Liver (tissue), 9 donors: ENCODE measurements around the gene OR2M2. TPM values are rescaled to one million over a fixed set of nuclear protein-coding genes. Genes with fewer than 3 reads are reported as not detected.

Source experiments
- DNase-seq: peaks from one replicate; pipeline ENCODE4 v3.0.0-alpha.2; 2017; ENCODE audit warnings: low spot score
- H3K27ac ChIP-seq, 2 donors: one replicate each; pipeline ENCODE4 v1.7.0; 2013; ENCODE audit warnings: inconsistent platforms in 2 of 2, low read length in 2 of 2, control low read depth in 1 of 2, low read depth in 1 of 2, mild to moderate bottlenecking in 1 of 2
- H3K27me3 ChIP-seq, 4 donors: one replicate each; pipeline versions ENCODE4 v1.6.1 to v1.7.0; 2013; ENCODE audit warnings: low read length in 3 of 4, inconsistent platforms in 1 of 4, mild to moderate bottlenecking in 1 of 4, moderate library complexity in 1 of 4; ENCODE audit not compliant: control insufficient read depth in 4 of 4, insufficient read depth in 4 of 4
- H3K36me3 ChIP-seq, 4 donors: one replicate each; pipeline versions ENCODE4 v1.6.1 to v1.7.0; 2013; ENCODE audit warnings: low read length in 3 of 4, mild to moderate bottlenecking in 3 of 4, low read depth in 1 of 4, moderate library complexity in 1 of 4; ENCODE audit not compliant: control insufficient read depth in 4 of 4, insufficient read depth in 3 of 4
- H3K4me1 ChIP-seq, 4 donors: one replicate each; pipeline versions ENCODE4 v1.6.1 to v1.7.0; 2013; ENCODE audit warnings: low read length in 3 of 4, mild to moderate bottlenecking in 3 of 4, moderate library complexity in 1 of 4; ENCODE audit not compliant: control insufficient read depth in 4 of 4, insufficient read depth in 4 of 4
- H3K4me3 ChIP-seq, 3 donors: one replicate each; pipeline versions ENCODE4 v1.6.1 to v1.7.0; 2013; ENCODE audit warnings: low read length in 3 of 3, control low read depth in 1 of 3, low read depth in 1 of 3, mild to moderate bottlenecking in 1 of 3
- H3K9ac ChIP-seq, 2 donors: one replicate each; pipeline ENCODE4 v1.7.0; 2013; ENCODE audit warnings: low read length in 2 of 2, mild to moderate bottlenecking in 2 of 2, moderate library complexity in 2 of 2, control low read depth in 1 of 2, low read depth in 1 of 2
- H3K9me3 ChIP-seq, 4 donors: one replicate each; pipeline versions ENCODE4 v1.6.1 to v1.7.0; 2013; ENCODE audit warnings: low read length in 3 of 4; ENCODE audit not compliant: control insufficient read depth in 4 of 4
- ATF3 ChIP-seq: IDR thresholded peaks from 2 replicates; pipeline ENCODE4 v1.6.1; 2016; ENCODE audit warnings: antibody characterized with exemption
- CTCF ChIP-seq: fragments of 150-350 bp; IDR thresholded peaks from 2 replicates; pipeline ENCODE4 v1.5.1; 2017; ENCODE audit warnings: improper control_type of control experiment, low read depth, low read length; ENCODE audit not compliant: missing input control
- EGR1 ChIP-seq, 2 donors: IDR thresholded peaks; 2 replicates each; pipeline ENCODE4 v1.6.1; 2016 to 2018; ENCODE audit warnings: antibody characterized with exemption in 2 of 2, low read depth in 2 of 2
- FOXA1 ChIP-seq: IDR thresholded peaks from 2 replicates; pipeline ENCODE4 v1.6.1; 2016; ENCODE audit warnings: antibody characterized with exemption
- FOXA2 ChIP-seq: IDR thresholded peaks from 2 replicates; pipeline ENCODE4 v1.6.1; 2016; ENCODE audit warnings: antibody characterized with exemption
- GABPA ChIP-seq, 2 donors: IDR thresholded peaks in 1 of 2; conservative IDR thresholded peaks in 1 of 2; 2 replicates each; pipeline ENCODE4 v1.6.1; 2016; ENCODE audit warnings: antibody characterized with exemption in 2 of 2, mild to moderate bottlenecking in 1 of 2, moderate library complexity in 1 of 2
- HNF4A ChIP-seq, 2 donors: conservative IDR thresholded peaks; 2 replicates each; pipeline ENCODE4 v1.6.1; 2016; ENCODE audit warnings: antibody characterized with exemption in 2 of 2, mild to moderate bottlenecking in 2 of 2
- HNF4G ChIP-seq: IDR thresholded peaks from 2 replicates; pipeline ENCODE4 v1.6.1; 2016; ENCODE audit warnings: antibody characterized with exemption
- JUND ChIP-seq, 2 donors: IDR thresholded peaks; 2 replicates each; pipeline ENCODE4 v1.6.1; 2016; ENCODE audit warnings: antibody characterized with exemption in 2 of 2
- MAX ChIP-seq: IDR thresholded peaks from 2 replicates; pipeline ENCODE4 v1.6.1; 2016; ENCODE audit warnings: antibody characterized with exemption
- NR2F2 ChIP-seq: IDR thresholded peaks from 2 replicates; pipeline ENCODE4 v1.6.1; 2016; ENCODE audit warnings: antibody characterized with exemption
- RAD21 ChIP-seq, 2 donors: IDR thresholded peaks; 2 replicates each; pipeline ENCODE4 v1.6.1; 2016; ENCODE audit warnings: antibody characterized with exemption in 2 of 2, mild to moderate bottlenecking in 2 of 2
- REST ChIP-seq: IDR thresholded peaks from 2 replicates; pipeline ENCODE4 v1.6.1; 2016; ENCODE audit warnings: antibody characterized with exemption, mild to moderate bottlenecking
- RXRA ChIP-seq, 2 donors: IDR thresholded peaks; 2 replicates each; pipeline ENCODE4 v1.6.1; 2017 to 2018; ENCODE audit warnings: antibody characterized with exemption in 2 of 2, mild to moderate bottlenecking in 1 of 2
- SP1 ChIP-seq: IDR thresholded peaks from 2 replicates; pipeline ENCODE4 v1.6.1; 2018; ENCODE audit warnings: antibody characterized with exemption, mild to moderate bottlenecking
- TAF1 ChIP-seq: conservative IDR thresholded peaks from 2 replicates; pipeline ENCODE4 v1.6.1; 2016; ENCODE audit warnings: antibody characterized with exemption, mild to moderate bottlenecking
- YY1 ChIP-seq: IDR thresholded peaks from 2 replicates; pipeline ENCODE4 v1.6.1; 2016; ENCODE audit warnings: antibody characterized with exemption, mild to moderate bottlenecking
- ZBTB33 ChIP-seq: IDR thresholded peaks from 2 replicates; pipeline ENCODE4 v1.6.1; 2016; ENCODE audit warnings: antibody characterized with exemption
- WGBS: extraction: QIAGEN DNeasy Blood & Tissue Kit; methylation state at CpG from one replicate; pipeline ENCODE4 v1.1.7; 2013; 5-methylcytosine and 5-hydroxymethylcytosine counted together
- polyA plus RNA-seq, 2 donors: library from polyadenylated mRNA; stranded (reverse) in 1 of 2; unstranded in 1 of 2; fragments of 200-250 nt in 1 of 2; fragments of >200 nt in 1 of 2; fragmentation: Nextera tagmentation in 1 of 2; extraction: Ambion mirVana in 1 of 2; gene quantifications; one replicate each; pipeline versions ENCODE4 v1.2.1 to v1.2.3, GENCODE V29; 2013 to 2015
- total RNA-seq, 2 donors: library from RNA; depleted of rRNA; stranded (reverse); fragments of >200 nt; gene quantifications; one replicate each; pipeline ENCODE4 v1.2.3, GENCODE V29; 2014
- donor health status: healthy.
- donor health status: healthy.
- donor health status: healthy.
- donor health status: healthy.
- donor health status: healthy.

OR2M2 gene
- total and polyA plus RNA-seq, 4 donors: not detected

- Histone ChIP-seq H3K27me3 (peaks cover 0 to 2% (median 0%) of the 10 kb centered on the region in 4 donors), H3K4me3 (no peak overlapping the region), H3K36me3 (no peaks in the 10 kb centered on the region), H3K27ac (no peak overlapping the region), H3K9ac (no peak overlapping the region), H3K9me3 (peaks cover 0 to 4% (median 2%) of the 10 kb centered on the region in 4 donors), H3K4me1 (no peaks in the 10 kb centered on the region)
- 49% methylated on average over 1 of the region's 1 CpG for WGBS
- no peak for TF ChIP-seq CTCF
- TF ChIP-seq SP1: no peak
- no peak for TF ChIP-seq HNF4G
- no peak for TF ChIP-seq FOXA1
- TF ChIP-seq ZBTB33: no peak
- TF ChIP-seq ATF3: no peak
- no peak for TF ChIP-seq EGR1 (IDR thresholded peaks at IDR 0.05; ENCODE audit: low read depth in 2 of 2)
- TF ChIP-seq FOXA2: no peak
- no peak for TF ChIP-seq MAX
- TF ChIP-seq YY1: no peak
- TF ChIP-seq JUND (IDR thresholded peaks at IDR 0.05): no peak
- no peak for TF ChIP-seq GABPA (IDR thresholded peaks at IDR 0.05 in 1 of 2, conservative IDR thresholded peaks at IDR 0.05 in 1 of 2)
- TF ChIP-seq TAF1: no peak
- no peak for TF ChIP-seq RXRA (IDR thresholded peaks at IDR 0.05)
- no peak for TF ChIP-seq HNF4A (conservative IDR thresholded peaks at IDR 0.05)
- DNase-seq: no peak
These were observed 33.8 kb upstream of the OR2M2 start for GRCh38 chr1:248140846-248141245.

GRCh38 chr1:248143311-248143710 is 31.3 kb upstream of the OR2M2 start:
- Histone ChIP-seq H3K27me3 (no peaks in the 10 kb centered on the region), H3K27ac (no peak overlapping the region), H3K4me3 (no peak overlapping the region), H3K9ac (no peak overlapping the region), H3K9me3 (no peaks in the 10 kb centered on the region), H3K36me3 (no peaks in the 10 kb centered on the region), H3K4me1 (no peaks in the 10 kb centered on the region)
- TF ChIP-seq HNF4G: no peak
- TF ChIP-seq ATF3: no peak
- TF ChIP-seq ZBTB33: no peak
- no peak for TF ChIP-seq YY1
- TF ChIP-seq RXRA (IDR thresholded peaks at IDR 0.05): no peak
- TF ChIP-seq CTCF: no peak
- no peak for TF ChIP-seq FOXA1
- no peak for TF ChIP-seq TAF1
- no peak for TF ChIP-seq HNF4A (conservative IDR thresholded peaks at IDR 0.05)
- TF ChIP-seq NR2F2: no peak
- TF ChIP-seq RAD21 (IDR thresholded peaks at IDR 0.05): no peak
- TF ChIP-seq JUND (IDR thresholded peaks at IDR 0.05): no peak
- no peak for TF ChIP-seq MAX
- no peak for TF ChIP-seq REST
- no peak for TF ChIP-seq FOXA2
- TF ChIP-seq EGR1 (IDR thresholded peaks at IDR 0.05; ENCODE audit: low read depth in 2 of 2): no peak
- no peak for TF ChIP-seq GABPA (IDR thresholded peaks at IDR 0.05 in 1 of 2, conservative IDR thresholded peaks at IDR 0.05 in 1 of 2)
- no peak for TF ChIP-seq SP1
- DNase-seq: no peak
- 31% methylated on average over 1 of the region's 1 CpG for WGBS
